H9 (cell line): ENCODE measurements around the gene AGMO. TPM values are rescaled to one million over a fixed set of nuclear protein-coding genes. Genes with fewer than 3 reads are reported as not detected.

Experiments
- DNase-seq: peaks from one replicate; pipeline ENCODE4 v3.0.0-alpha.2; 2017
- H2AFZ ChIP-seq: one replicate; pipeline ENCODE4 v1.6.1; 2013; ENCODE audit warnings: mild to moderate bottlenecking, low read length, control low read depth, moderate library complexity
- H2AK5ac ChIP-seq: 2 replicates; pipeline ENCODE4 v1.6.1; 2013; ENCODE audit warnings: low read length, control low read depth, mixed read lengths; ENCODE audit not compliant: insufficient read length
- H2BK120ac ChIP-seq: one replicate; pipeline ENCODE4 v1.6.1; 2013; ENCODE audit warnings: low read depth, mild to moderate bottlenecking, low read length, control low read depth, inconsistent platforms; ENCODE audit not compliant: poor library complexity, severe bottlenecking
- H2BK12ac ChIP-seq: 2 replicates; pipeline ENCODE4 v1.6.1; 2013; ENCODE audit warnings: low read length, control low read depth, mixed read lengths, low read depth; ENCODE audit not compliant: insufficient read length
- H2BK15ac ChIP-seq: 2 replicates; pipeline ENCODE4 v1.6.1; 2013; ENCODE audit warnings: low read depth, low read length, control low read depth
- H2BK20ac ChIP-seq: one replicate; pipeline ENCODE4 v1.6.1; 2013; ENCODE audit warnings: low read depth, mild to moderate bottlenecking, low read length, control low read depth, inconsistent platforms; ENCODE audit not compliant: poor library complexity, severe bottlenecking
- H2BK5ac ChIP-seq: 2 replicates; pipeline ENCODE4 v1.6.1; 2013; ENCODE audit warnings: low read length, control low read depth, mixed read lengths; ENCODE audit not compliant: insufficient read length
- H3K14ac ChIP-seq: 2 replicates; pipeline ENCODE4 v1.6.1; 2013; ENCODE audit warnings: low read length, control low read depth; ENCODE audit not compliant: insufficient read depth
- H3K18ac ChIP-seq: 2 replicates; pipeline ENCODE4 v1.6.1; 2013; ENCODE audit warnings: low read depth, mild to moderate bottlenecking, mixed read lengths, low read length, control low read depth; ENCODE audit not compliant: insufficient read length
- H3K23ac ChIP-seq: 2 replicates; pipeline ENCODE4 v1.6.1; 2013; ENCODE audit warnings: low read length, control low read depth, mixed read lengths, low read depth; ENCODE audit not compliant: insufficient read length
- H3K23me2 ChIP-seq: 2 replicates; pipeline ENCODE4 v1.6.1; 2013; ENCODE audit warnings: low read depth, mild to moderate bottlenecking, mixed read lengths, low read length, control low read depth; ENCODE audit not compliant: insufficient read length, poor library complexity, severe bottlenecking
- H3K27ac ChIP-seq: 2 replicates; pipeline ENCODE4 v1.5.1; 2013; ENCODE audit warnings: low read length, control low read depth, mixed read lengths, low read depth; ENCODE audit not compliant: insufficient read length
- H3K27me3 ChIP-seq: 2 replicates; pipeline ENCODE4 v1.6.1; 2013; ENCODE audit warnings: low read length, control low read depth, inconsistent platforms; ENCODE audit not compliant: insufficient read depth
- H3K4ac ChIP-seq: 2 replicates; pipeline ENCODE4 v1.6.1; 2013; ENCODE audit warnings: low read depth, mild to moderate bottlenecking, control low read depth, inconsistent platforms, low read length, moderate library complexity
- H3K4me1 ChIP-seq: 2 replicates; pipeline ENCODE4 v1.6.1; 2013; ENCODE audit warnings: low read length, control low read depth, inconsistent platforms; ENCODE audit not compliant: insufficient read depth
- H3K4me2 ChIP-seq: 2 replicates; pipeline ENCODE4 v1.6.1; 2013; ENCODE audit warnings: low read length, control low read depth, mixed read lengths; ENCODE audit not compliant: insufficient read length, insufficient read depth
- H3K56ac ChIP-seq: 2 replicates; pipeline ENCODE4 v1.6.1; 2013; ENCODE audit warnings: low read depth, mild to moderate bottlenecking, mixed read lengths, low read length, control low read depth; ENCODE audit not compliant: insufficient read length
- H3K79me1 ChIP-seq: 2 replicates; pipeline ENCODE4 v1.6.1; 2013; ENCODE audit warnings: low read depth, mild to moderate bottlenecking, moderate library complexity, low read length, control low read depth, inconsistent platforms; ENCODE audit not compliant: insufficient read depth, poor library complexity, severe bottlenecking
- H3K79me2 ChIP-seq: 2 replicates; pipeline ENCODE4 v1.6.1; 2013; ENCODE audit warnings: low read length, control low read depth, inconsistent platforms; ENCODE audit not compliant: insufficient read depth
- H3K9ac ChIP-seq: 2 replicates; pipeline ENCODE4 v1.6.1; 2013; ENCODE audit warnings: low read length, control low read depth, mixed read lengths; ENCODE audit not compliant: insufficient read length; ENCODE audit errors: extremely low read depth
- H3K9me3 ChIP-seq: one replicate; pipeline ENCODE4 v1.6.1; 2013; ENCODE audit warnings: low read depth, low read length, inconsistent platforms; ENCODE audit not compliant: control insufficient read depth
- H3T11ph ChIP-seq: one replicate; pipeline ENCODE4 v1.6.1; 2013; ENCODE audit warnings: mild to moderate bottlenecking, low read length, control low read depth, inconsistent platforms
- H4K20me1 ChIP-seq: one replicate; pipeline ENCODE4 v1.6.1; 2013; ENCODE audit not compliant: control insufficient read depth, insufficient read length, insufficient read depth
- H4K5ac ChIP-seq: 2 replicates; pipeline ENCODE4 v1.6.1; 2013; ENCODE audit warnings: low read depth, mild to moderate bottlenecking, mixed read lengths, low read length, control low read depth; ENCODE audit not compliant: insufficient read length
- H4K8ac ChIP-seq: replicated peaks from 2 replicates; pipeline ENCODE4 v1.6.1; 2013; ENCODE audit warnings: low read length, control low read depth, mixed read lengths, low read depth; ENCODE audit not compliant: insufficient read length
- H4K91ac ChIP-seq: 2 replicates; pipeline ENCODE4 v1.6.1; 2013; ENCODE audit warnings: low read depth, mild to moderate bottlenecking, moderate library complexity, mixed read lengths, low read length, control low read depth; ENCODE audit not compliant: insufficient read length
- H3K27ac Mint-ChIP-seq, 3 experiments: 2 replicates in 2 of 3; 3 replicates in 1 of 3; pipeline ENCODE4 v1.8.0; 2020 to 2021; ENCODE audit warnings: mixed read lengths in 3 of 3, mild to moderate bottlenecking in 1 of 3, moderate library complexity in 1 of 3
- H3K27me3 Mint-ChIP-seq: 2 replicates; pipeline ENCODE4 v1.8.0; 2021; ENCODE audit warnings: low read depth, mild to moderate bottlenecking, moderate library complexity, mixed read lengths
- H3K36me3 Mint-ChIP-seq, 3 experiments: 2 replicates in 2 of 3; 3 replicates in 1 of 3; pipeline ENCODE4 v1.8.0; 2020 to 2021; ENCODE audit warnings: low read depth in 3 of 3, mixed read lengths in 3 of 3; ENCODE audit not compliant: insufficient read depth in 1 of 3
- H3K4me1 Mint-ChIP-seq, 2 experiments: 2 replicates each; pipeline ENCODE4 v1.8.0; 2020; ENCODE audit warnings: mixed read lengths in 2 of 2
- H3K4me3 Mint-ChIP-seq, 2 experiments: 2 replicates in 1 of 2; 3 replicates in 1 of 2; pipeline ENCODE4 v1.8.0; 2020 to 2021; ENCODE audit warnings: mild to moderate bottlenecking in 2 of 2, mixed read lengths in 2 of 2, moderate library complexity in 1 of 2
- H3K9me3 Mint-ChIP-seq, 2 experiments: 2 replicates in 1 of 2; 3 replicates in 1 of 2; pipeline ENCODE4 v1.8.0; 2020; ENCODE audit warnings: mild to moderate bottlenecking in 2 of 2, mixed read lengths in 2 of 2, moderate library complexity in 1 of 2
- CTCF ChIP-seq: fragments of 200-600 bp; sonication (generic); conservative IDR thresholded peaks from 3 replicates; pipeline ENCODE4 v1.8.0; 2021; ENCODE audit warnings: antibody characterized with exemption, mild to moderate bottlenecking
- WGBS: extraction: QIAGEN DNeasy Blood & Tissue Kit; methylation state at CpG from one replicate; pipeline ENCODE4 v1.1.7; 2013; ENCODE audit warnings: missing lambda C conversion rate, low lambda C conversion rate, mixed read lengths; ENCODE audit not compliant: insufficient read length; ENCODE audit errors: extremely low coverage; 5-methylcytosine and 5-hydroxymethylcytosine counted together
- total RNA-seq: library from RNA; stranded (reverse); gene quantifications from 2 replicates; pipeline ENCODE4 v1.2.1, GENCODE V29; 2021

Gene AGMO
- total RNA-seq, 1 experiment from 2014 or later: 0.70 TPM

GRCh38 chr7:15476531-15476918, 85.3 kb downstream of the AGMO start:
- WGBS: no CpG with 5 or more reads among the region's 3 CpGs
- H3K9me3 ChIP-seq: no peaks in the 10 kb centered on the region

More at GRCh38 chr7:15476531-15476918, 85.3 kb downstream of the AGMO start:
- Mint-ChIP-seq H3K27ac (no peak overlapping the region), H3K27me3 (no peaks in the 10 kb centered on the region), H3K4me1 (no peaks in the 10 kb centered on the region), H3K9me3 (no peaks in the 10 kb centered on the region), H3K36me3 (no peaks in the 10 kb centered on the region), H3K4me3 (no peak overlapping the region)
- Histone ChIP-seq H3K27ac (no peak overlapping the region), H3K79me1 (no peaks in the 10 kb centered on the region), H3K14ac (no peak overlapping the region), H2AFZ (no peak overlapping the region), H3T11ph (no peak overlapping the region), H4K5ac (no peak overlapping the region), H3K56ac (no peak overlapping the region), H3K27me3 (no peaks in the 10 kb centered on the region), H2BK5ac (no peak overlapping the region), H3K23ac (no peak overlapping the region), H3K18ac (no peak overlapping the region), H4K91ac (no peak overlapping the region), H3K9ac (no peak overlapping the region), H3K23me2 (no peaks in the 10 kb centered on the region), H3K4ac (no peak overlapping the region), H2BK120ac (no peak overlapping the region), H2BK15ac (no peak overlapping the region), H3K4me2 (no peak overlapping the region), H2BK12ac (no peak overlapping the region), H4K20me1 (no peaks in the 10 kb centered on the region), H3K4me1 (no peaks in the 10 kb centered on the region), H2BK20ac (no peak overlapping the region), H3K79me2 (no peaks in the 10 kb centered on the region), H4K8ac (no peak overlapping the region), H2AK5ac (no peak overlapping the region)
- DNase-seq: no peak
- no peak for TF ChIP-seq CTCF
